Inferior parietal cortex (tissue), 1 donor: ENCODE data around the gene FOXO6.
"Not testable (repeated sequence)": the region's sequence is repeated elsewhere in the genome, so short reads cannot be mapped to it uniquely, and the experiment has no call there.

Experiments
- DNase-seq: peaks from one replicate; pipeline ENCODE4 v3.0.0-alpha.2; 2016; ENCODE audit errors: extremely low spot score

FOXO6 gene

DNA sequence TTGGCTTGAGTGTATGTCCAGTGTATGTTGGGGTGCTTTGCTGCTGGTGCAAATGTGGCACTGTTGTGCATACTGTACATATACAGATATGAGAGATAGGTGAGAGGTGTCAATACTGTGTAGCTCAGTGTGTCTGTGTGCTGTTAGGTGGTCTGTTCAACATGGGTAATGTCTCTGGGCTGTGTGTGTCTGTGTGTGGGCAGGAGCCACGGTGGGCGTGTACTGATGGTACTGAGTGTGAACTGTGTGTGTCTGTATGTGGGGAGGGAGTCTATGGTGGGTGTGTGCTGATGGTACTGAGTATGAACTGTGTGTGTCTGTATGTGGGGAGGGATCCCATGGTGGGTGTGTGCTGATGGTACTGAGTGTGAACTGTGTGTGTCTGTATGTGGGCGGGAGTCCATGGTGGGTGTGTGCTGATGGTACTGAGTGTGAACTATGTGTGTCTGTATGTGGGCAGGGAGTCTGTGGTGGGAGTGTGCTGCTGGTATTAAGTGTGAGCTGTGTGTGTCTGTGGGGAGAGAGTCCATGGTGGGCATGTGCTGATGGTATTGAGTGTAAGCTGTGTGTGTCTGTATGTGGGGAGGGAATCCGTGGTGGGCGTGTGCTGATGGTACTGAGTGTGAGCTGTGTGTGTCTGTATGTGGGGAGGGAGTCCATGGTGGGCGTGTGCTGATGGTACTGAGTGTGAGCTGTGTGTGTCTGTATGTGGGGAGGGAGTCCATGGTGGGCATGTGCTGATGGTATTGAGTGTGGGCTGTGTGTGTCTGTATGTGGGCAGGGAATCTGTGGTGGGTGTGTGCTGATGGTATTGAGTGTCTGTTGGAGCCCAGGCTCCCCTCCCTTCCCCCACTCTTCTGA, 32.2 kb upstream of the FOXO6 start:
- no peak for DNase-seq

GRCh38 chr1:41329662-41330587, 31.3 kb upstream of the FOXO6 start:
- DNase-seq = no peak

GRCh38 chr1:41330588-41331545, 30.4 kb upstream of the FOXO6 start:
- no peak for DNase-seq

- no peak for DNase-seq
Observed at GRCh38 chr1:41331546-41331917, 29.7 kb upstream of the FOXO6 start.

- not testable (repeated sequence) for DNase-seq
Observed at GRCh38 chr1:41332161-41332560, 29.1 kb upstream of the FOXO6 start.

DNA sequence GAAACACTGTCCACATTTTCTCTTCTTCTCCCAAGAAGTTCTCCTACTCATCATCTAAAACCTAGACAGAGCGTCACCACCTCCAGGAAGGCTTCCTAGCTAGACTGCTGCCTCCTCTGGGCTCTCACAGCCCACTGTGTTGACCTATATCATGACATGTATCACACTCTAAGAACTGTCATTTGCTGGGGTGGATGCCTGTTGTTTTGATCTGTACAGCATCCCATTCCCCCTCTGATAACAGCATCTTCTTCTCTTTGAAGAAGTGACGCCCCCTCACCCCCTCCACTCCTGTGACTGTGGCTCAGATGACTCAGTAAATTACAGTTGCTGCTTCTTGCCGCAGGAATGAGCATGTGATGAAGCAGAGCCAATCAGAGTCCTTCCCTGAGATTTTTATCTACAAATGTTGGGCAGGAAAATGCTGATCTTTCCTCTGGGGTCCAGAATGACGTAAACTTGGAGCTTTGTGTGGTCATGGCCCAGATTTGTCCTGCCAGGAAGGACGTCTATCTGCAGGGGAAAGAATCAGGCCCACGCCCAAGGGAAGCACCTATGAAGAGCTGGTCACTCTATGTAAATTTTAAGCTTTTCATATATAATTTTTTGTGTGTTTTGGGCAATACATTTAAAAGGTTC, 28.0 kb upstream of the FOXO6 start:
- DNase-seq = no peak

- DNase-seq = no peak
Observed at GRCh38 chr1:41338820-41339219, 22.4 kb upstream of the FOXO6 start.

GRCh38 chr1:41340655-41341364, 20.4 kb upstream of the FOXO6 start:
- DNase-seq = no peak

- DNase-seq = no peak
Observed at GRCh38 chr1:41341365-41341683, 19.9 kb upstream of the FOXO6 start.

DNA sequence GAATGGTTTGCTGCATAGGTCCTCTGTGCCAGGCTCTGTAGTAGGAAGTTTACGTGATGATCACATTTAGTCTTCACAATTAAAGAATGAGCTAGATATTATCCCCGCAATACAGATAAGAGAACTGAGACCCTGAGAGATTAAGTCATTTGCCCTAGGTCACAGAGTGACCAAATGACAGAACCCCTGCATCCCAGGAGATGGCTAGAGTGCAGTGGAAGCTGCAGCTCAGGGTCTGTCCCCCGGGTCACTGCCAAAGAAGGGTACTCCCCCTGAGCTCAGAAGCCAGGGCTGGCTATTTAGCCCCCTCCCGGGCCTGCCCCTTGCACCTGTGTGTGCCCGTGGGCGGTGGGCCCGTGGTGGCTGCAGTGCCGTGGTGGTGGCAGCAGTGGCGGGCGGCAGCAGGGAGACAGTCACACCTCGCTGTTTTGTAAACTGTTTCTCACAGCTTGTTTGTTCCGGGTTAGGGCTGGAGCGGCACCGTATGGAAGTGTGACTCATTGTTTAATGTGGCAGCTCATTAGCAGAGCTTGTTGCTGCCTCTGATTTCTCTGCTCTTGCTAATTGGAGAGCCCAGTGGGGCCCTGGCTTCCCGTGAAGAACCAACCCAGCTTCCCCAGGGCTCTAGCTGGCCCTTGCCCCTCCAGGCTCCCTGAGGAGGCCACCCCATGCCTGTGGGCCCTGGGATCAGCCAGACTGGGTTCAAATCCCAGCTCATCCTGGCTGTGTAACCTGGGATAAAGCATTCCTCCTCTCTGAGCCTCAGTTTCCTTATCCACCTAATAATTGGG, 19.3 kb upstream of the FOXO6 start:
- no peak for DNase-seq

DNA sequence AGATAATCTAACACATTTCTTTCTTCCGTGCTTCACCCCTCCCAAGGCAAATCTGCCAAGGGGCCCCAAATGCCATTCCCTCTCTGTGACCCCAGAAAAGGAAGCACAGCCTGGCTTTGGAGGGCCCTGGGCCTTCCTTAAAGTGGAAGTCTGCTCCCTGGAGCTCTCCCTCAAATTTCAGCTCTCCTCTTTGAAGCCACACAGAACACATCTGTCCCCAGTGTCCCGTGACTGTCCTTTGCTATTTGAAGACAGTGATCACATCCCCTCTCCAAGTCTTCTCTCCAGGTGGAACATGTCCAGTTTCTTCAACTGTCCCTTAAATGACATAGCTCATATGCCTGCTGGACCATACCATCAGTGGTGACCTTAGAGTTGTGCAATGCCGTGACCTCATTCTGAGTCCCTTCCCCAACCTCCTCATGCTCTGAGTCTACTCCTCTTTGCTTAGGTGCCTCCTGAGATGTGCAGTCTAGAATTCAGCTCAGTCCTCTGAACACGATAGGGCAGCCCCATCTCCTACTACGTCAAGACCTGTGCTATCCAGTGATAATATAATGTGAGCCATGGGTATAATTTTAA, 18.4 kb upstream of the FOXO6 start:
- DNase-seq = no peak

- DNase-seq = no peak
Observed at GRCh38 chr1:41343790-41344699, 17.2 kb upstream of the FOXO6 start.

- no peak for DNase-seq
Observed at GRCh38 chr1:41344708-41345159, 16.5 kb upstream of the FOXO6 start.

DNA sequence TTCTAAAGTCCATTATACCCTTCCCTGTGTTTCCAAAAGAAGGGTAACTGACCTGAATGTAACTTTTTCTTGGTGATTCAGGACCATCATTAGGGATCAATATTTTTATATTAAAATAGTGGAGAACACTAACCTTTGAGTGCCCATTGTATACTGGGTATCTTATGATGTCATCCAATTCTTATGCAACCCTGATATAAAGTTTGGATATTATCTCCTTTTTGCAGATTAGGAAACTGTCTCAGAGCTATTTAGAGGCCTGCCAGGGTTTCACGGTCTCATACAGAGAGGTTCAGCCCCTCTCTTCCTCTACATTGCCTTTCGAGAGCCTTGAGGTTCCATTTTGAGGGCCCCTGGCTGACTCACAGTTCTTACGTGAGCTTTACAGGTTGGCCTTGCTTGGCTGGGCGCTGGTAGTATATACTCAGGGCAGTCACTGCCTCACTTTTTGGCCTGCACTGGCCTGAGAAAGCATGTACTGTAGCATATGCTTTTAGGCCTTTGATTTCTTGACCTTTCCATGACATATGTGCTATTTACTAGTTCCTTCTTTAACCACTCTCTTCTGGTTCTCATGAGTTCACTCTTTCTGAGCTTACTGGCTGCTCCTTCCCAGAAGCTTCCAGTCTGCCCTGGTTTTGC, 15.7 kb upstream of the FOXO6 start:
- DNase-seq = no peak

DNA sequence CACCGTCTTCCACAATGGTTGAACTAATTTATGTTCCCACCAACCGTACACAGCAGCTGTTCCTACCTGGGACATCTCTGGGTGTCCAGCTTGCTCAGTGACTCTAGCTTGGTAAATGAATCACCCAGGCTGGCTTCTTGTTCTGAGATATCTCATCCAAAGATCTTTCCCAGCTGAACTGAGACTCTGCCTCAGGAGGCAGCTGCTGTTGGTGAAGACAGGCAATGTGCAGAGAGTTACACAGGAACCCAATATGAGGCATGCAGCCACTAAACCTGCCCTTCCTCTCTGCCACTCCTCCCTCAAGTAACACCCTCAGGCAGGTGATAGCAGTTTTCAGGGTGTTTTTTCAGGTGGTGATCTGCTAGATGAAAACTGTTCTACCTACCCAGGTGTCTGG, 14.0 kb upstream of the FOXO6 start:
- no peak for DNase-seq

GRCh38 chr1:41348394-41348793, 12.8 kb upstream of the FOXO6 start:
- DNase-seq = no peak

DNA sequence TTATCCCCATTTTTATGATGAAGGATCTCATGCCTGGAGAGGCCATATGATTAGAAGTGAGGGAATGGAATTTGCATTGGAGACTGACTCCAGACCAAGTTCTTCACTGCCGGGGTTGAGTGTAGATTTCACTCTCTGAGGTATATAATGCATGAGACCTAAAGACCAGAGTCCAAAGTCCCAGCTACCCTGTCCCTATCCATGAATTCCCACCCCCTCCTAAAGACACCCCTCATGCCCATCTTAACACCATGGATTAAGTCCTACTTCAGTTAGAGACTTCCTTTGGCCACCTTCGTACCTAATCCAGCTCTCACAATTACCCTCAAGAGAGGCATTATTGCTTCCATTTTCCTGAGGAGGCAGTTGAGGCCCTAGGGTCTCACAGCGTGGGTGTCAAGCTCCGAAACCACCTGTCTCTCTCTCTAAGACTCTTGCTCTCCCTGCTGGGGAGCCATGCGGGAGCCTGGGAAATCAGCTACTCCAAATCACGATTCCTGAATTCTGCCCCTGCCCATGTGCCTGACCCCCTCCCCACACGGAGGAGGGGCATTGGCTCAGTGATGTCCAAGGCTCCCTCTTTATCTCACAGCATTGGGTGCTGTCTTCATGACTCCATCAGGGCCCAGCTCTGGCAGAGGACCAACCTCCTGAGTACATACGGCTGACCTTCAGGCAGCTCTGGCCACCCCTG, 11.7 kb upstream of the FOXO6 start:
- no peak for DNase-seq
